H1 (cell line): ENCODE data around the gene MLLT6. TPM values are rescaled to one million over a fixed set of nuclear protein-coding genes. Genes with fewer than 3 reads are reported as not detected.

Experiments used
- RNF2 ChIP-seq: fragments of 200-900, 300-1000 bp; sonication (generic); IDR thresholded peaks from 2 replicates; pipeline ENCODE4 v1.7.1; 2016; ENCODE audit warnings: borderline replicate concordance, low read depth, mild to moderate bottlenecking, antibody characterized with exemption, low read length; ENCODE audit not compliant: poor library complexity, severe bottlenecking; ENCODE audit errors: missing control alignments
- SP1 ChIP-seq: IDR thresholded peaks from 2 replicates; pipeline ENCODE4 v1.6.1; 2011; ENCODE audit warnings: low read depth, low read length
- polyA plus RNA-seq, 7 experiments: library from polyadenylated mRNA; depleted of rRNA in 3 of 7; stranded (reverse) in 5 of 7; unstranded in 2 of 7; fragments of >200 nt in 5 of 7; fragments of 200-250 nt in 2 of 7; gene quantifications; 1 replicate in 5 of 7; 2 replicates in 1 of 7; 4 replicates in 1 of 7; pipeline versions ENCODE4 v1.2.1 to v1.2.3, GENCODE V29; 2011 to 2013; ENCODE audit warnings: missing spikeins in 2 of 7, mixed read lengths in 2 of 7
- total RNA-seq: library from RNA; stranded (reverse); fragmentation: NEBNext Ultra II Directional; extraction: Animal tissue kit (Norgen Biotek cat#: 25700); gene quantifications from 2 replicates; pipeline ENCODE4 v1.2.1, GENCODE V29; 2021
- TF ChIP-seq, protein P1 (sequence below): IDR thresholded peaks from 2 replicates; pipeline ENCODE4 v1.6.1; 2012; ENCODE audit warnings: low read length, inconsistent platforms

MLLT6 gene
- total and polyA plus RNA-seq, 2 of the 8 experiments (the other 6 are each of a cell fraction or from before 2014, with no cell fraction given) = 6.5 to 8.0 TPM

DNA sequence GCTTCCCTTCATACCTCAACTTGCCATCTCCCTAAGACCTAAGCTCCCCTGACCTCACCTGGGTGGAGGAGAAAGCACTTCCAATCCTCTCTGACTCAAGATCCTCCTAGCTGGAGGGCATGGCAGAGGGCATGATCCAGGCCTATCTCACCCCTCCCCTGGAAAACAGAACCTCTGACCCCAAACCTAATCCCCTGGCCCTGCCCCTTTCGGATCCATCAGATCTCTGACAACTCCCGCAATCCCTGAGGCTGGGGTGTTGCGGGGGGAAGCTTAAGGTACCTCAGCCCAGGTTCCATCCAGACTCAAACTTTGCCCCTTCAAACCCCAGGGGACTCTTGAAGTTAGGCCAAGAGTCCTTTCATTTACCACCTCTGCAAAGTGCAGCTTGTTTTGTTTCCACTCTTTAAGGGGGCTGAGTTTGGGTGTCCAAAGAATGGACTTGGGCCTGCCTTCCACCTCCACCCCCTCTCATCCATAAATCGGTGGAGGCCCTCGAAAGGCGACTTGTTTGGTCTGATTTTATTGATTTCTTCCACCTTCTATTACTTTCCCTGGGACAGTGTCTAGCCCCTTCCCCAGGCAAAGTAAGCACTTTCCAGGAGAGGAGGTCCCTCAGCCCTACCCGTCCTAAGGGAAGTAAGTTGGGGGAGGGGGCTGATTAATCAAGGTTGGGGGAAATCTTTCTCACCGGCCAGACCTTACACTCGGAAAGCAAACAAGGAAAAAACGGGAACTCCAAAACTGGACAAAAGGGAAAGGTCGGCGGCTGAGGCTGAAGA lies 32.9 kb upstream of the MLLT6 start (continued):
- TF ChIP-seq RNF2 (peak; percentile 49), SP1 (0 out of 2 replicates have a peak, but pooled peaks have one; percentile 58)
- TF ChIP-seq, protein P1, sequence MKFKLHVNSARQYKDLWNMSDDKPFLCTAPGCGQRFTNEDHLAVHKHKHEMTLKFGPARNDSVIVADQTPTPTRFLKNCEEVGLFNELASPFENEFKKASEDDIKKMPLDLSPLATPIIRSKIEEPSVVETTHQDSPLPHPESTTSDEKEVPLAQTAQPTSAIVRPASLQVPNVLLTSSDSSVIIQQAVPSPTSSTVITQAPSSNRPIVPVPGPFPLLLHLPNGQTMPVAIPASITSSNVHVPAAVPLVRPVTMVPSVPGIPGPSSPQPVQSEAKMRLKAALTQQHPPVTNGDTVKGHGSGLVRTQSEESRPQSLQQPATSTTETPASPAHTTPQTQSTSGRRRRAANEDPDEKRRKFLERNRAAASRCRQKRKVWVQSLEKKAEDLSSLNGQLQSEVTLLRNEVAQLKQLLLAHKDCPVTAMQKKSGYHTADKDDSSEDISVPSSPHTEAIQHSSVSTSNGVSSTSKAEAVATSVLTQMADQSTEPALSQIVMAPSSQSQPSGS = no peak
